Testis (tissue), 3 donors: ENCODE data around the gene TMEM144. TPM values are rescaled to one million over a fixed set of nuclear protein-coding genes. Genes with fewer than 3 reads are reported as not detected.

Experiments used
- DNase-seq: peaks from one replicate; pipeline ENCODE4 v3.0.0-alpha.2; 2019
- H3K27ac ChIP-seq, 2 donors: fragments of 200-600 bp; sonication (generic); one replicate each; pipeline ENCODE4 v1.5.1; 2019
- H3K27me3 ChIP-seq: fragments of 200-600 bp; sonication (generic); one replicate; pipeline ENCODE4 v1.5.1; 2019
- H3K36me3 ChIP-seq: fragments of 200-600 bp; sonication (generic); one replicate; pipeline ENCODE4 v1.5.1; 2017; ENCODE audit warnings: low read depth; ENCODE audit errors: missing control alignments
- H3K4me1 ChIP-seq: fragments of 200-600 bp; sonication (generic); one replicate; pipeline ENCODE4 v1.5.1; 2019
- H3K4me3 ChIP-seq, 2 donors: fragments of 200-600 bp; sonication (generic); one replicate each; pipeline ENCODE4 v1.5.1; 2017 to 2019
- H3K9me3 ChIP-seq: fragments of 200-600 bp; sonication (generic); one replicate; pipeline ENCODE4 v1.5.1; 2017
- CTCF ChIP-seq, 3 experiments: fragments of 450-650 bp in 2 of 3; fragments of 200-600 bp in 1 of 3; sonication (generic) in 1 of 3; IDR thresholded peaks; one replicate each; pipeline ENCODE4 v1.5.1; 2016 to 2019; ENCODE audit warnings: antibody characterized with exemption in 3 of 3, mild to moderate bottlenecking in 2 of 3, moderate library complexity in 1 of 3
- POLR2A ChIP-seq: fragments of 450-650 bp; IDR thresholded peaks from one replicate; pipeline ENCODE4 v1.6.1; 2017; ENCODE audit warnings: antibody characterized with exemption, mild to moderate bottlenecking, moderate library complexity
- WGBS, 2 donors: methylation state at CpG; one replicate each; pipeline ENCODE4 v1.1.5; 2018; 5-methylcytosine and 5-hydroxymethylcytosine counted together
- intact Hi-C: fragments of 100-400 bp; cut with DNase I; formaldehyde crosslinking; loops from one replicate; pipeline ENCODE4 v1.15.1; 2023; ENCODE audit warnings: low total_unique reads
- polyA plus RNA-seq: library from polyadenylated mRNA; stranded (reverse); fragments of 350-450 nt; fragmentation: Illumina TruSeq; extraction: RNeasy Lipid Tissue Mini Kit (QIAGEN cat#74804); gene quantifications from one replicate; pipeline ENCODE4 v1.2.3, GENCODE V29; 2014; ENCODE audit warnings: low read depth, low replicate concordance; ENCODE audit not compliant: insufficient read depth
- total RNA-seq, 2 donors: library from RNA; depleted of rRNA; stranded (reverse); fragments of >200 nt; gene quantifications; one replicate each; pipeline ENCODE4 v1.2.3, GENCODE V29; 2016

The TMEM144 gene
- total and polyA plus RNA-seq, 3 donors from 2014 or later, result 24.2 to 45.4 (median 44.6) TPM

- H3K9me3 ChIP-seq, result no peaks in the 10 kb centered on the region
- H3K4me3 ChIP-seq, result no peak overlapping the region
- no peaks in the 10 kb centered on the region for H3K27me3 ChIP-seq
- no peaks in the 10 kb centered on the region for H3K36me3 ChIP-seq
- no peak for DNase-seq
- intact Hi-C loops, result no loop called here
- TF ChIP-seq CTCF (IDR thresholded peaks at IDR 0.05), result no peak
- TF ChIP-seq POLR2A, result no peak
- H3K27ac ChIP-seq, result no peak overlapping the region
- no peaks in the 10 kb centered on the region for H3K4me1 ChIP-seq
Measured at GRCh38 chr4:158176776-158177175, 33.5 kb upstream of the TMEM144 start.

- Histone ChIP-seq H3K36me3 (no peaks in the 10 kb centered on the region), H3K27me3 (no peaks in the 10 kb centered on the region), H3K27ac (peak overlapping the region in 1 of 2 donors; percentile 33), H3K9me3 (no peaks in the 10 kb centered on the region), H3K4me1 (no peaks in the 10 kb centered on the region), H3K4me3 (no peak overlapping the region)
- intact Hi-C loops, result no loop called here
- no peak for DNase-seq
- WGBS, 2 donors, result 49 to 67% methylated on average over 3 of the region's 3 CpGs
- no peak for TF ChIP-seq POLR2A
Measured at GRCh38 chr4:158179465-158179864, 30.8 kb upstream of the TMEM144 start.

DNA sequence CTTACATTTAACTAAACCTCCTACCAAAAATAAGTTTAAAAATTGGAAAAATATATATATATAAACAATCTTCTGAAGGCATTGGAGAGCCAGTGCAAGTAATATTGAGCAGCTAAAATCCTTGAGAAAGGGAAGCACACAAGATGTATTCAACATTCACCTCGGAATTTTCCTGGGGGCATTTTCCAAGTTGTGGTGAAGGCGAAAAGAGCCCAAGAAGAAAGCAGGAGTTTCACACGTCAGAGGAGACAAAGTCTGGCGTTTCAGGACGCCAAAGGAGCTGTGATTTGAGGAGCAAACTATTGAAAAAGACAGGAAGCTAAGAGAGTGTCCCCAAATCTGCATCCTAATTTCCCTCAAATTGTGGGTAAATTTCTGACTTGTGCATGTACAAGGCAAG is 28.4 kb upstream of the TMEM144 start:
- no peak for TF ChIP-seq POLR2A
- no peak for TF ChIP-seq CTCF (IDR thresholded peaks at IDR 0.05)
- Histone ChIP-seq H3K27ac (no peak overlapping the region), H3K4me3 (no peak overlapping the region), H3K4me1 (no peaks in the 10 kb centered on the region), H3K9me3 (no peaks in the 10 kb centered on the region), H3K36me3 (no peaks in the 10 kb centered on the region), H3K27me3 (no peaks in the 10 kb centered on the region)
- intact Hi-C loops, result no loop called here
- DNase-seq, result no peak
- WGBS, 2 donors, result 70 to 73% methylated on average over 5 of the region's 5 CpGs

DNA sequence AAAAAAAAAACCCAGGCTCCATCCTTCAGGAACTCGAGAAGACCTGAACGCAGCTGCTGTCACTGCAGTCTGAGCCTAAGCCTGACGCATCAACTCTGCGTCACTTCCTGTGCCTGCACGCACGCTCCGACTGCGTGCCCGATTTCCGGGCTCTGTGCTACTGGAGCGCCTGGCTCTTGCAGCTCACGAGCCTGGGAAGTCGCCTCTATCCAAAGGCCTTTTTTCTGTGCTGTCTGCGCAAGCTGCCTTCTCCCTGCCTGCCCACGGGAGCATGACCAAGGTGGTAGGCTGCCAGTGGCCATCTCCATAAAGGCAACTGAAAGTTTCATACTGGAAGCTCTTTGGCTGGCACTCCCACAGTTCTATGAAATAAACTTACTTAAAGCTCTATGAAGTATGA is 27.6 kb upstream of the TMEM144 start:
- no peaks in the 10 kb centered on the region for H3K27me3 ChIP-seq
- H3K4me3 ChIP-seq, result peak overlapping the region; percentile 1 to 47
- no peaks in the 10 kb centered on the region for H3K4me1 ChIP-seq
- intact Hi-C loops, result no loop called here
- H3K27ac ChIP-seq, result no peak overlapping the region
- H3K36me3 ChIP-seq, result no peaks in the 10 kb centered on the region
- 68 to 79% methylated on average over 14 to 15 of the region's 15 CpGs for WGBS, 2 donors
- TF ChIP-seq CTCF (IDR thresholded peaks at IDR 0.05), result no peak
- TF ChIP-seq POLR2A, result no peak
- peak; percentile 79 for DNase-seq
- no peaks in the 10 kb centered on the region for H3K9me3 ChIP-seq

GRCh38 chr4:158186815-158187214 is 23.5 kb upstream of the TMEM144 start:
- Histone ChIP-seq H3K9me3 (no peaks in the 10 kb centered on the region), H3K4me3 (no peak overlapping the region), H3K36me3 (no peaks in the 10 kb centered on the region), H3K27me3 (no peaks in the 10 kb centered on the region), H3K4me1 (no peaks in the 10 kb centered on the region), H3K27ac (no peak overlapping the region)
- no peak for TF ChIP-seq CTCF (IDR thresholded peaks at IDR 0.05)
- no peak for TF ChIP-seq POLR2A
- 61 to 79% methylated on average over 2 of the region's 2 CpGs for WGBS, 2 donors
- intact Hi-C loops, result no loop called here
- no peak for DNase-seq
